Activated CD8-positive, alpha-beta T cell treated with anti-CD3 and anti-CD28 coated beads for 36 hours (primary cell): ENCODE results near the gene MTA1. TPM values are rescaled to one million over a fixed set of nuclear protein-coding genes. Genes with fewer than 3 reads are reported as not detected.

Experiments used
- ATAC-seq: fragments of 200-7000 bp; cut with Tn5 transposase; one replicate; pipeline ENCODE4 v1.10.0; 2021; ENCODE audit warnings: mild to moderate bottlenecking, moderate library complexity
- CTCF ChIA-PET: fragments of 350-600 bp; sonication (Branson Sonifier 250); formaldehyde crosslinking; loops from one replicate; lab custom pipeline; 2021; ENCODE audit warnings: antibody characterized with exemption; lab: Charles Lee
- POLR2A ChIA-PET: fragments of 350-600 bp; sonication (Branson Sonifier 250); formaldehyde crosslinking; loops from one replicate; lab custom pipeline; 2021; ENCODE audit warnings: antibody characterized with exemption; lab: Charles Lee
- DNase-seq: peaks from one replicate; pipeline ENCODE4 v3.0.0-alpha.2; 2020
- H3K27ac Mint-ChIP-seq: one replicate; pipeline ENCODE4 v1.8.0; 2021; ENCODE audit warnings: mild to moderate bottlenecking, mixed read lengths
- H3K27me3 Mint-ChIP-seq: one replicate; pipeline ENCODE4 v1.8.0; 2021; ENCODE audit warnings: mixed read lengths
- H3K36me3 Mint-ChIP-seq: one replicate; pipeline ENCODE4 v1.8.0; 2021; ENCODE audit warnings: low read depth, mixed read lengths
- H3K4me1 Mint-ChIP-seq: one replicate; pipeline ENCODE4 v1.8.0; 2021; ENCODE audit warnings: low read depth, mixed read lengths
- H3K4me3 Mint-ChIP-seq: one replicate; pipeline ENCODE4 v1.8.0; 2021; ENCODE audit warnings: mild to moderate bottlenecking, moderate library complexity, mixed read lengths
- H3K9me3 Mint-ChIP-seq: one replicate; pipeline ENCODE4 v1.8.0; 2021; ENCODE audit warnings: mixed read lengths
- intact Hi-C: fragments of 100-400 bp; cut with micrococcal nuclease; formaldehyde crosslinking; loops from one replicate; pipeline ENCODE4 v1.10.0; 2022
- total RNA-seq, 2 experiments: library from RNA; stranded (reverse); gene quantifications; one replicate each; pipeline ENCODE4 v1.2.3, GENCODE V29; 2021
- TF ChIP-seq, protein P1 (sequence below): fragments of 200-600 bp; IDR thresholded peaks from one replicate; pipeline ENCODE4 v1.8.0; 2022; ENCODE audit warnings: antibody characterized with exemption, mild to moderate bottlenecking

Gene MTA1
- total RNA-seq, 2 experiments from 2014 or later = 133 to 140 TPM

GRCh38 chr14:105456736-105457617 lies 37.4 kb downstream of the MTA1 start:
- no peaks in the 10 kb centered on the region for H3K9me3 Mint-ChIP-seq
- TF ChIP-seq, protein P1, sequence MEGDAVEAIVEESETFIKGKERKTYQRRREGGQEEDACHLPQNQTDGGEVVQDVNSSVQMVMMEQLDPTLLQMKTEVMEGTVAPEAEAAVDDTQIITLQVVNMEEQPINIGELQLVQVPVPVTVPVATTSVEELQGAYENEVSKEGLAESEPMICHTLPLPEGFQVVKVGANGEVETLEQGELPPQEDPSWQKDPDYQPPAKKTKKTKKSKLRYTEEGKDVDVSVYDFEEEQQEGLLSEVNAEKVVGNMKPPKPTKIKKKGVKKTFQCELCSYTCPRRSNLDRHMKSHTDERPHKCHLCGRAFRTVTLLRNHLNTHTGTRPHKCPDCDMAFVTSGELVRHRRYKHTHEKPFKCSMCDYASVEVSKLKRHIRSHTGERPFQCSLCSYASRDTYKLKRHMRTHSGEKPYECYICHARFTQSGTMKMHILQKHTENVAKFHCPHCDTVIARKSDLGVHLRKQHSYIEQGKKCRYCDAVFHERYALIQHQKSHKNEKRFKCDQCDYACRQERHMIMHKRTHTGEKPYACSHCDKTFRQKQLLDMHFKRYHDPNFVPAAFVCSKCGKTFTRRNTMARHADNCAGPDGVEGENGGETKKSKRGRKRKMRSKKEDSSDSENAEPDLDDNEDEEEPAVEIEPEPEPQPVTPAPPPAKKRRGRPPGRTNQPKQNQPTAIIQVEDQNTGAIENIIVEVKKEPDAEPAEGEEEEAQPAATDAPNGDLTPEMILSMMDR = no peak
- no peak overlapping the region for H3K4me3 Mint-ChIP-seq
- no peak overlapping the region for H3K27ac Mint-ChIP-seq
- ChIA-PET POLR2A (no interaction called here), CTCF (interaction anchor here (1.0 to 1.6 kb wide), 2 partner anchors 24 to 86 kb away, joined by 3 to 4 read pairs; no protein-coding TSS in a partner anchor)
- ATAC-seq (peak; percentile 13), DNase-seq (no peak)
- intact Hi-C loops = no loop called here
- peaks cover 17% of the 10 kb centered on the region for H3K36me3 Mint-ChIP-seq
- H3K27me3 Mint-ChIP-seq = no peaks in the 10 kb centered on the region
- peaks cover 2% of the 10 kb centered on the region for H3K4me1 Mint-ChIP-seq

DNA sequence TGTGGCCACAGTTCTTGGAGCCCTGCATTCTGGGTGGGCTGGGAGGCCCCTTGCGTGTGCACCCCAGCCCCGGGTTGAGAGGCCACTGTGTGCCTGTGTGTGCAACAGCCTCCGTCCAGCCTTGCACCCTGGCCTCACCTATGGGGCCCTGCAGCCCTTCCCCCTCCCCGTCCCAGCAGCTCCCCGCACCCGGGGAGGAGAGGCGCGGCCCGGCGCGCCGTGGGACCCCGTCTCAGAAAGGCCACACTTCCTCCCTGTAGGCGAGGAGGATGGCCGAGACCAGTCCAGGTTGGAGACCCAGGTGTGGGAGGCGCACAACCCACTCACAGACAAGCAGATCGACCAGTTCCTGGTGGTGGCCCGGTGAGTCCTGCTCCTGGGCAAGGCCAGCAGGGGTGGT lies 38.4 kb downstream of the MTA1 start:
- CTCF ChIA-PET = interaction anchor here (1.6 kb wide), 1 partner anchor 23 kb away, joined by 4 read pairs; no protein-coding TSS in a partner anchor
- H3K27ac Mint-ChIP-seq = no peak overlapping the region
- ATAC-seq (no peak), DNase-seq (no peak)
- peaks cover 2% of the 10 kb centered on the region for H3K4me1 Mint-ChIP-seq
- no peak overlapping the region for H3K4me3 Mint-ChIP-seq
- no peaks in the 10 kb centered on the region for H3K9me3 Mint-ChIP-seq
- H3K36me3 Mint-ChIP-seq = peaks cover 12% of the 10 kb centered on the region
- H3K27me3 Mint-ChIP-seq = no peaks in the 10 kb centered on the region
- POLR2A ChIA-PET = no interaction called here
- TF ChIP-seq, protein P1 = no peak
- intact Hi-C loops = no loop called here

DNA sequence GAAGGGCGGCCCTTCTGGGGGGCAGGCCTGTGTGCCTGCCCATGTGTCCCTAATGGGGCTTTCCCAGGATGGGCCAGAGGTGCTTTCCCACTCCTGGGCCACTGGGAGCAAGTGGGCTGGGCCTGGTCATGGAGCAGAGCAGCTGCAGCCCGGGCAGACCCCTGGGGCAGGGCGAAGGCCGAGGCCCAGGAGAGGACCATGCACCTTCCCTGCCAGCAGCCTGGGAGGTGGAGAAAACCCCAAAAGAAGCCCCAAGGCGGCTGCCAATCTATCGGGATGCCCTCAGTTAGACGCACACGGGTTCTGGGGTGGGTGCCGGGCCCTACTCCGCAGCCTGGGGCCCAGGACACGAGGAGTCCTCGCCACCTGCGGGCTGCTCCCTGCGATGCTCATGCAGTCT lies 38.9 kb downstream of the MTA1 start:
- TF ChIP-seq, protein P1 = no peak
- Mint-ChIP-seq H3K9me3 (no peaks in the 10 kb centered on the region), H3K27me3 (no peaks in the 10 kb centered on the region), H3K4me1 (peaks cover 2% of the 10 kb centered on the region), H3K4me3 (no peak overlapping the region), H3K36me3 (peaks cover 10% of the 10 kb centered on the region), H3K27ac (no peak overlapping the region)
- ChIA-PET CTCF (no interaction called here), POLR2A (no interaction called here)
- DNase-seq = no peak
- no peak for ATAC-seq
- intact Hi-C loops = no loop called here

DNA sequence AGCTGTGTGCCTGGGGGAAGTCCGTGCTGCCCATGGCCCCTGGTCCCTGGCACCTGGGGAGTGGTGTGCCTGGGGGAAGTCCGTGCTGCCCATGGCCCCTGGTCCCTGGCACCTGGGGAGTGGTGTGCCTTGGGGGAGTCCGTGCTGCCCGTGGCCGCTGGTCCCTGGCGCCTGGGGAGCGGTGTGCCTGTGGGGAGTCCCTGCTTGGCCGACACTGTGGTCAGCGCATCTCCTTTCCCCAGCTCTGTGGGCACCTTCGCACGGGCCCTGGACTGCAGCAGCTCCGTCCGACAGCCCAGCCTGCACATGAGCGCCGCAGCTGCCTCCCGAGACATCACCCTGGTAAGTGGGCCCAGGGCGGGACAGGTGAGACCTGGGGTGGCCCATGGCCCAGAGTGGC lies 40.5 kb downstream of the MTA1 start:
- no peaks in the 10 kb centered on the region for H3K27me3 Mint-ChIP-seq
- TF ChIP-seq, protein P1 = no peak
- peaks cover 12% of the 10 kb centered on the region for H3K36me3 Mint-ChIP-seq
- no peaks in the 10 kb centered on the region for H3K9me3 Mint-ChIP-seq
- H3K4me1 Mint-ChIP-seq = no peaks in the 10 kb centered on the region
- no peak for DNase-seq
- no peak overlapping the region for H3K27ac Mint-ChIP-seq
- CTCF ChIA-PET = no interaction called here
- POLR2A ChIA-PET = no interaction called here
- ATAC-seq = no peak
- intact Hi-C loops = no loop called here
- H3K4me3 Mint-ChIP-seq = no peak overlapping the region

GRCh38 chr14:105460616-105461015 lies 41.0 kb downstream of the MTA1 start:
- ATAC-seq = no peak

More at GRCh38 chr14:105460616-105461015, 41.0 kb downstream of the MTA1 start:
- CTCF ChIA-PET = no interaction called here
- no peak for DNase-seq
- Mint-ChIP-seq H3K4me1 (no peaks in the 10 kb centered on the region), H3K27me3 (no peaks in the 10 kb centered on the region), H3K9me3 (no peaks in the 10 kb centered on the region), H3K27ac (no peak overlapping the region), H3K4me3 (no peak overlapping the region), H3K36me3 (peaks cover 8% of the 10 kb centered on the region)
- TF ChIP-seq, protein P1 = no peak
- POLR2A ChIA-PET = no interaction called here
- intact Hi-C loops = no loop called here
